ENCODE data around the gene ZEB2.

Gene ZEB2

GRCh38 chr2:144517866-144518747 lies 1.8 kb downstream of the ZEB2 start:
- H3K4me3 ChIP-seq (ENCODE audit: low read length), result peak overlapping the region; percentile 85
- TF ChIP-seq, protein P1, sequence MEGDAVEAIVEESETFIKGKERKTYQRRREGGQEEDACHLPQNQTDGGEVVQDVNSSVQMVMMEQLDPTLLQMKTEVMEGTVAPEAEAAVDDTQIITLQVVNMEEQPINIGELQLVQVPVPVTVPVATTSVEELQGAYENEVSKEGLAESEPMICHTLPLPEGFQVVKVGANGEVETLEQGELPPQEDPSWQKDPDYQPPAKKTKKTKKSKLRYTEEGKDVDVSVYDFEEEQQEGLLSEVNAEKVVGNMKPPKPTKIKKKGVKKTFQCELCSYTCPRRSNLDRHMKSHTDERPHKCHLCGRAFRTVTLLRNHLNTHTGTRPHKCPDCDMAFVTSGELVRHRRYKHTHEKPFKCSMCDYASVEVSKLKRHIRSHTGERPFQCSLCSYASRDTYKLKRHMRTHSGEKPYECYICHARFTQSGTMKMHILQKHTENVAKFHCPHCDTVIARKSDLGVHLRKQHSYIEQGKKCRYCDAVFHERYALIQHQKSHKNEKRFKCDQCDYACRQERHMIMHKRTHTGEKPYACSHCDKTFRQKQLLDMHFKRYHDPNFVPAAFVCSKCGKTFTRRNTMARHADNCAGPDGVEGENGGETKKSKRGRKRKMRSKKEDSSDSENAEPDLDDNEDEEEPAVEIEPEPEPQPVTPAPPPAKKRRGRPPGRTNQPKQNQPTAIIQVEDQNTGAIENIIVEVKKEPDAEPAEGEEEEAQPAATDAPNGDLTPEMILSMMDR (conservative IDR thresholded peaks at IDR 0.05; ENCODE audit: low read length), result no peak
- peak; percentile 43 for DNase-seq (ENCODE audit: low read depth)

DNA sequence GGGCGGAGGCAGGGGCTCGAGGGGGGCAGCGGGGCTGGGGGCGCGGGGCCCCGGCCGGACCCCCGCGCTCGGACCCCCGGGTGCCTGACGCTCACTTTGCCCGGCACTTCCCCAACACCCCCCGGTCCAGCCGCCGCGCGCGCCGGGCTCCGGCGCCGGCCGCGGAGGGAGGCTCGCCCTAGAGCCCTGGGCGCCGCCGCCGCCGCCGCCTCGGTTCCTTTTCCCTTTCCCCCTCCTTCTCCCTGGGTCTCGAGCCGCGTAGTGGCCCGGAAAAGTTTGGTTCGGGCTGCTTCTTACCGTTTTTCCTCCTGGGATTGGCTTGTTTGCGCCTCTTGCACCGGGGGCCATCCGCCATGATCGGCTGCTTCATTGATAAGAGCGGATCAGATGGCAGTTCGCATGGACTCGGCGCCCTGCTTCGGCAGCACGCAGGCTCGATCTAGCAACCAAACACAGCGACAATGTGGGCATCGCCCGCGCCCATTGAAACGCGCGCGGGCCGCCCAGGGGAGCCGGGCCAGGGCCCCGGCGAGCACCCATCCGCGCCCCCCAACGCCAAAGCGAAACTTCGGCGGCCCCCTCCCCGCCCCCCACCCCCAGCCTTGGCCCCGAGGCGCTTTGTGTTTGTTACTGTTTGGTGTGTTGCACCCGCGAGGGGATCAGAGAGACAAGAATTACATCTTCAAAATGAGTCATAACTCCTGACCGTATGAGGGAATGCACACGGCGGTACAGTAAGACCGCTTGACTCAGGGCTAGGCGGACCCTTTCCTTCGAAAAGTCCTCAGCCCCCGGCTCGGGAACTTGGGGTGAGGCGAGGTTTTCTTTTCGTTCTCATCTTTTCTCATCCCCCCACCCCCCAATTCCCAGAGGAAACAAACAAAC lies 2.7 kb downstream of the ZEB2 start:
- TF ChIP-seq, protein P1 (conservative IDR thresholded peaks at IDR 0.05; ENCODE audit: low read length), result no peak
- DNase-seq (ENCODE audit: low read depth), result peak; percentile 96
- peak overlapping the region; percentile 85 for H3K4me3 ChIP-seq (ENCODE audit: low read length)

DNA sequence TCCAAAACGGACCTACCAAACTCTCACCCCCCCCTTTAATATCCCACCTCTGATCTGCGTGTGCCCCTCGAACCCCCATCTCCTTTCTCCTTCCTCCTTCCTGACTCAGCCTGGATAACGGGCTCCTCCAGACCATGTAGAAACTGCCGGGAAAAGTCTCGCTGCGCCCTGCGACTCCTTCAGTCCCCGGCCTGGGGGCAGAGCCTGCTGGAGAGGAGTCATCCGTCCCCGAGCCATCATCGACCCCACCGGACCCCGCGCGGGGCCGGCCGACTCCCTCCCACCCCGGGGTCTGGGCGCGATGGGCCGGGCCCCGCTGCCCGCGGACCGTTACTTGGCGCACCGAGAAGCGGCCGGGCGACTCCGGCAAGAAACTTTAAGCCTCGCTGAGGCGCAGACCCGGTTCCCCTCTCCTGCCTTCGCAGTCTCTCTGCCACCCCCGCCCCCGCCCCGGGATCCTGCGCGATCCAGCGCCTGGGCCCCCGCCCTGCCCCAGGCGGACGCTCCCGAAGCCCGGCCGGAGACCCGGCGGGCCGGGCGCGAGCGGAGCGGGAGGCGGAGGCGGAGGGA lies 3.4 kb downstream of the ZEB2 start:
- TF ChIP-seq, protein P1 (conservative IDR thresholded peaks at IDR 0.05; ENCODE audit: low read length), result no peak
- peak overlapping the region; percentile 85 for H3K4me3 ChIP-seq (ENCODE audit: low read length)
- peak; percentile 52 for DNase-seq (ENCODE audit: low read depth)

DNA sequence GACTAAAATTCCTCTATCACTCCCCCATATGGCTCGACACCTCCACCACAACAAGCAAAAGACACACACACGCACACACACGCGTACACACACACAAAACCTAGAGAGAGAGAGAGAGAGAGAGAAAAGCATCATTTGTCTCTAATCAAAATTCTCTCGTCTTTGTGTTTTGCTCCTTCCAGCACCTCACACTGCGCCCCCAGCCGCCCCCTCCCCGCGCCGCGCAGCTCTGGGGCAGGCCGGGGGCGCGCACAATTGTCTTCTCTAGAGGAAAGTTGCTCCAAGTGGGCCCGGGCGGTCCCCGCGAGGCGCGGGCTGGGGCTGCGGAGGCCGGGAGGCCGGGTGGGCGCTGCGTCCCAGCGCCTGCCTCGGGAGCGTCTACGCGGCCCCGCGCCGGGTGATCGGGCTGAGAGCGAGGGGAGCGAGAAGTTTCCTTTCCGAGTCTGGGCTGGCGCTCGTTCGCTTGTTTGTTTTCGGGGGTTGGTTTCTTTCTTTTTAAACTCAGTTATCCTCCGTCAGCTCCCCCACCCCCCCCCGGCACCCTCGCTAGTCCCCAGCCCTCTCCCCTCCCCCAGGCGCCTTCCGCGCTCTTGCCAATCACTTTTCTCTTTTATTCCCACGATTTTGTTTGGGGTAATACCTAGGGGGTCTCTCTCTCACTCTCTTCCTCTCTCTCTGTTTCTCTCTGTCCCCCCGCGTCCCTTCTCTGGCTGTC lies 4.1 kb downstream of the ZEB2 start:
- TF ChIP-seq, protein P1 (conservative IDR thresholded peaks at IDR 0.05; ENCODE audit: low read length), result peak; percentile 5; the same call in 1 of the 2 replicates
- DNase-seq (ENCODE audit: low read depth), result peak; percentile 70
- H3K4me3 ChIP-seq (ENCODE audit: low read length), result peak overlapping the region; percentile 85

- TF ChIP-seq, protein P1 (conservative IDR thresholded peaks at IDR 0.05; ENCODE audit: low read length), result no peak
- H3K4me3 ChIP-seq (ENCODE audit: low read length), result peak overlapping the region; percentile 85
- no peak for DNase-seq (ENCODE audit: low read depth)
Observed at GRCh38 chr2:144515099-144515695, 4.7 kb downstream of the ZEB2 start.

GRCh38 chr2:144514616-144515091 lies 5.3 kb downstream of the ZEB2 start:
- H3K4me3 ChIP-seq (ENCODE audit: low read length), result peak overlapping the region; percentile 85
- TF ChIP-seq, protein P1 (conservative IDR thresholded peaks at IDR 0.05; ENCODE audit: low read length), result no peak
- DNase-seq (ENCODE audit: low read depth), result no peak

All from AG10803 (cell line).